Measurements from ENCODE around the gene SDC3. TPM values are rescaled to one million over a fixed set of nuclear protein-coding genes. Genes with fewer than 3 reads are reported as not detected.

The SDC3 gene
- 16.6 and 19.9 TPM in 2 replicates for total RNA-seq

GRCh38 chr1:30908696-30909364, at the start of gene SDC3:
TSS of gene SDC3 (minus strand) at chr1:30908758. CDS start at chr1:30908586, 172 bp downstream.

Small RNA genes lying within 50 kb of the gene (small RNA-seq; reads per million reads assigned to genes)
- gene RN7SKP91 = not detected
- gene RN7SL371P = not detected

Other genes starting within 250 kb of the SDC3 start
- gene MATN1, start 185.2 kb downstream of the SDC3 start, total RNA-seq = under 0.01 and 0.13 TPM in 2 replicates
- gene LAPTM5, start 151.0 kb downstream of the SDC3 start, total RNA-seq = 36.0 and 36.3 TPM in 2 replicates
- gene PUM1, start 157.0 kb upstream of the SDC3 start, total RNA-seq = 87.9 and 90.8 TPM in 2 replicates